Thoracic aorta (tissue), 2 donors: ENCODE measurements around the gene SAMD11. TPM values are rescaled to one million over a fixed set of nuclear protein-coding genes. Genes with fewer than 3 reads are reported as not detected.
"Not testable (repeated sequence)": the region's sequence is repeated elsewhere in the genome, so short reads cannot be mapped to it uniquely, and the experiment has no call there.

Experiments used
- ATAC-seq: fragments of 150-250 bp; one replicate; pipeline ENCODE4 v1.8.0; 2017; ENCODE audit warnings: low read depth; ENCODE audit not compliant: insufficient number of reproducible peaks, low FRiP score
- DNase-seq: peaks from one replicate; pipeline ENCODE4 v3.0.0-alpha.2; 2020; ENCODE audit warnings: low spot score
- H3K27ac ChIP-seq, 2 donors: fragments of 200-600 bp; sonication (generic); 1 replicate in 1 of 2; 2 replicates in 1 of 2; pipeline ENCODE4 v1.5.1; 2016; ENCODE audit warnings: mild to moderate bottlenecking in 2 of 2, moderate library complexity in 2 of 2
- H3K27me3 ChIP-seq: fragments of 200-600 bp; sonication (generic); replicated peaks from 2 replicates; pipeline ENCODE4 v1.6.0; 2016; ENCODE audit warnings: mild to moderate bottlenecking; ENCODE audit not compliant: insufficient read depth
- H3K36me3 ChIP-seq: fragments of 200-600 bp; sonication (generic); one replicate; pipeline ENCODE4 v1.5.1; 2016
- H3K4me1 ChIP-seq, 2 donors: fragments of 200-600 bp; sonication (generic); 1 replicate in 1 of 2; 2 replicates in 1 of 2; pipeline versions ENCODE4 v1.5.1 to v1.6.0; 2016; ENCODE audit warnings: low read depth in 2 of 2, mild to moderate bottlenecking in 1 of 2; ENCODE audit not compliant: control insufficient read depth in 1 of 2
- H3K4me3 ChIP-seq: fragments of 200-600 bp; sonication (generic); 2 replicates; pipeline ENCODE4 v1.5.1; 2016; ENCODE audit warnings: mild to moderate bottlenecking
- H3K9me3 ChIP-seq: fragments of 200-600 bp; sonication (generic); 2 replicates; pipeline ENCODE4 v1.5.1; 2016
- CTCF ChIP-seq: fragments of 200-600 bp; sonication (generic); IDR thresholded peaks from one replicate; pipeline ENCODE4 v1.5.1; 2019; ENCODE audit warnings: antibody characterized with exemption
- total RNA-seq, 2 donors: library from RNA; depleted of rRNA; stranded (reverse); fragments of >200 nt; gene quantifications; one replicate each; pipeline versions ENCODE4 v1.1.0 to v1.2.3, GENCODE V29; 2016

Gene SAMD11
- total RNA-seq, 2 donors from 2014 or later: 10.2 to 18.8 TPM

GRCh38 chr1:974293-974640 lies 50.5 kb downstream of the SAMD11 start:
- Histone ChIP-seq H3K27me3 (peaks cover 5% of the 10 kb centered on the region), H3K27ac (no peak overlapping the region), H3K36me3 (no peaks in the 10 kb centered on the region), H3K4me3 (no peak overlapping the region), H3K9me3 (no peaks in the 10 kb centered on the region), H3K4me1 (peaks cover 0 to 7% of the 10 kb centered on the region in 2 donors)
- no peak for DNase-seq
- TF ChIP-seq CTCF: no peak
- ATAC-seq: no peak

- Histone ChIP-seq H3K9me3 (no peaks in the 10 kb centered on the region), H3K27ac (no peak overlapping the region), H3K36me3 (no peaks in the 10 kb centered on the region), H3K4me1 (peaks cover 0 to 7% of the 10 kb centered on the region in 2 donors), H3K27me3 (peaks cover 5% of the 10 kb centered on the region), H3K4me3 (no peak overlapping the region)
- ATAC-seq (no peak), DNase-seq (no peak)
- TF ChIP-seq CTCF: no peak
Observed at GRCh38 chr1:974687-975328, 51.1 kb downstream of the SAMD11 start.

- no peaks in the 10 kb centered on the region for H3K9me3 ChIP-seq
- no peak for DNase-seq
- no peak overlapping the region for H3K4me3 ChIP-seq
- H3K27me3 ChIP-seq: peaks cover 5% of the 10 kb centered on the region
- H3K36me3 ChIP-seq: no peaks in the 10 kb centered on the region
- no peak for ATAC-seq
- no peak for TF ChIP-seq CTCF
- no peak overlapping the region for H3K27ac ChIP-seq
- peaks cover 0 to 7% of the 10 kb centered on the region in 2 donors for H3K4me1 ChIP-seq
Observed at GRCh38 chr1:975365-975764, 51.6 kb downstream of the SAMD11 start.

- DNase-seq (no peak), ATAC-seq (no peak)
- TF ChIP-seq CTCF: peak; percentile 72
- Histone ChIP-seq H3K4me1 (peaks cover 0 to 7% of the 10 kb centered on the region in 2 donors), H3K27me3 (peaks cover 5% of the 10 kb centered on the region), H3K27ac (no peak overlapping the region), H3K4me3 (peak overlapping the region; percentile 64), H3K36me3 (no peaks in the 10 kb centered on the region), H3K9me3 (no peaks in the 10 kb centered on the region)
Observed at GRCh38 chr1:975896-976683, 52.4 kb downstream of the SAMD11 start.

GRCh38 chr1:976791-977190 lies 53.1 kb downstream of the SAMD11 start:
- DNase-seq, H3K36me3 ChIP-seq, H3K9me3 ChIP-seq, H3K4me3 ChIP-seq, H3K27ac ChIP-seq, H3K4me1 ChIP-seq, H3K27me3 ChIP-seq, ATAC-seq: not testable (repeated sequence)
